PC-3 (cell line): ENCODE measurements around the gene MAGI2.

Experiments used
- CTCF ChIP-seq: fragments of 300-600 bp; sonication (generic); conservative IDR thresholded peaks from 2 replicates; pipeline ENCODE4 v1.5.1; 2017; ENCODE audit warnings: antibody characterized with exemption, low read depth, mild to moderate bottlenecking, low read length
- EZH2phosphoT487 ChIP-seq: fragments of 300-600 bp; sonication (generic); IDR thresholded peaks from 2 replicates; pipeline ENCODE4 v1.6.1; 2018; ENCODE audit warnings: mild to moderate bottlenecking, antibody characterized with exemption, low read length, borderline replicate concordance

DNA sequence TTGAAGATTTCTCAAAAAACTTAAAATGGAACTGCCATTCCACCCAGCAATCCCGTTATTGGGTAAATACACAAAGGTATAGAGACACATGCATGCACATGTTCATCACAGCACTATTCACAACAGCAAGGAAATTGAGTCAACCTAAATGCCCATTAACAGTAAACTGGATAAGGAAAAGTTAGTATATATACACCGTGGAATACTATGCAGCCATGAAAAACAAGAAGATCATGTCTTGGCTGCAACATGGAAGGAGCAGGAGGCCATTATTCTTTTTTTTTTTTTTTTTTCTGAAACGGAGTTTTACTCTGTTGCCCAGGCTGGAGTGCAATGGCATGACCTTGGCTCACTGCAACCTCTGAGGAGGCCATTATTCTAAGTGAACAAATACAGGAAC is 749.0 kb downstream of the MAGI2 start:
- TF ChIP-seq EZH2phosphoT487, result no peak
- no peak for TF ChIP-seq CTCF
